Measurements from ENCODE around the gene PSD.

- TF ChIP-seq, protein P1, sequence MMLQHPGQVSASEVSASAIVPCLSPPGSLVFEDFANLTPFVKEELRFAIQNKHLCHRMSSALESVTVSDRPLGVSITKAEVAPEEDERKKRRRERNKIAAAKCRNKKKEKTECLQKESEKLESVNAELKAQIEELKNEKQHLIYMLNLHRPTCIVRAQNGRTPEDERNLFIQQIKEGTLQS (IDR thresholded peaks at IDR 0.05), result no peak
- TF ChIP-seq, protein P1 (CRISPR knock-in tag; conservative IDR thresholded peaks at IDR 0.05), result no peak
- TF ChIP-seq USF2 (CRISPR knock-in tag; IDR thresholded peaks at IDR 0.05) (no peak), EP300 (IDR thresholded peaks at IDR 0.05; ENCODE audit: low read length) (no peak), MXI1 (IDR thresholded peaks at IDR 0.05; ENCODE audit: low read depth, low read length) (no peak), MAFK (IDR thresholded peaks at IDR 0.05; ENCODE audit: low read length) (no peak), HEY1 (CRISPR knock-in tag; IDR thresholded peaks at IDR 0.05; ENCODE audit: borderline replicate concordance) (no peak), MEF2A (IDR thresholded peaks at IDR 0.05; ENCODE audit: control insufficient read depth, low read depth, low read length) (no peak), TBP (optimal IDR thresholded peaks at IDR 0.05; ENCODE audit: low read depth, low read length) (no peak)
- TF ChIP-seq, protein P2, sequence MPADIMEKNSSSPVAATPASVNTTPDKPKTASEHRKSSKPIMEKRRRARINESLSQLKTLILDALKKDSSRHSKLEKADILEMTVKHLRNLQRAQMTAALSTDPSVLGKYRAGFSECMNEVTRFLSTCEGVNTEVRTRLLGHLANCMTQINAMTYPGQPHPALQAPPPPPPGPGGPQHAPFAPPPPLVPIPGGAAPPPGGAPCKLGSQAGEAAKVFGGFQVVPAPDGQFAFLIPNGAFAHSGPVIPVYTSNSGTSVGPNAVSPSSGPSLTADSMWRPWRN (IDR thresholded peaks at IDR 0.05; ENCODE audit: low read depth), result no peak
- TF ChIP-seq, protein P3, sequence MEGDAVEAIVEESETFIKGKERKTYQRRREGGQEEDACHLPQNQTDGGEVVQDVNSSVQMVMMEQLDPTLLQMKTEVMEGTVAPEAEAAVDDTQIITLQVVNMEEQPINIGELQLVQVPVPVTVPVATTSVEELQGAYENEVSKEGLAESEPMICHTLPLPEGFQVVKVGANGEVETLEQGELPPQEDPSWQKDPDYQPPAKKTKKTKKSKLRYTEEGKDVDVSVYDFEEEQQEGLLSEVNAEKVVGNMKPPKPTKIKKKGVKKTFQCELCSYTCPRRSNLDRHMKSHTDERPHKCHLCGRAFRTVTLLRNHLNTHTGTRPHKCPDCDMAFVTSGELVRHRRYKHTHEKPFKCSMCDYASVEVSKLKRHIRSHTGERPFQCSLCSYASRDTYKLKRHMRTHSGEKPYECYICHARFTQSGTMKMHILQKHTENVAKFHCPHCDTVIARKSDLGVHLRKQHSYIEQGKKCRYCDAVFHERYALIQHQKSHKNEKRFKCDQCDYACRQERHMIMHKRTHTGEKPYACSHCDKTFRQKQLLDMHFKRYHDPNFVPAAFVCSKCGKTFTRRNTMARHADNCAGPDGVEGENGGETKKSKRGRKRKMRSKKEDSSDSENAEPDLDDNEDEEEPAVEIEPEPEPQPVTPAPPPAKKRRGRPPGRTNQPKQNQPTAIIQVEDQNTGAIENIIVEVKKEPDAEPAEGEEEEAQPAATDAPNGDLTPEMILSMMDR (IDR thresholded peaks at IDR 0.05 in 2 of 3, conservative IDR thresholded peaks at IDR 0.05 in 1 of 3; ENCODE audit: insufficient read depth in 2 of 3, low read depth in 1 of 3, low read length in 3 of 3), result no peak
Measured at GRCh38 chr10:102368077-102368476, 50.5 kb downstream of the PSD start.
